ENCODE measurements around the gene C2CD2. TPM values are rescaled to one million over a fixed set of nuclear protein-coding genes. Genes with fewer than 3 reads are reported as not detected.

The C2CD2 gene
- total RNA-seq, 6 donors from 2014 or later: 9.6 to 34.6 (median 22.0) TPM

DNA sequence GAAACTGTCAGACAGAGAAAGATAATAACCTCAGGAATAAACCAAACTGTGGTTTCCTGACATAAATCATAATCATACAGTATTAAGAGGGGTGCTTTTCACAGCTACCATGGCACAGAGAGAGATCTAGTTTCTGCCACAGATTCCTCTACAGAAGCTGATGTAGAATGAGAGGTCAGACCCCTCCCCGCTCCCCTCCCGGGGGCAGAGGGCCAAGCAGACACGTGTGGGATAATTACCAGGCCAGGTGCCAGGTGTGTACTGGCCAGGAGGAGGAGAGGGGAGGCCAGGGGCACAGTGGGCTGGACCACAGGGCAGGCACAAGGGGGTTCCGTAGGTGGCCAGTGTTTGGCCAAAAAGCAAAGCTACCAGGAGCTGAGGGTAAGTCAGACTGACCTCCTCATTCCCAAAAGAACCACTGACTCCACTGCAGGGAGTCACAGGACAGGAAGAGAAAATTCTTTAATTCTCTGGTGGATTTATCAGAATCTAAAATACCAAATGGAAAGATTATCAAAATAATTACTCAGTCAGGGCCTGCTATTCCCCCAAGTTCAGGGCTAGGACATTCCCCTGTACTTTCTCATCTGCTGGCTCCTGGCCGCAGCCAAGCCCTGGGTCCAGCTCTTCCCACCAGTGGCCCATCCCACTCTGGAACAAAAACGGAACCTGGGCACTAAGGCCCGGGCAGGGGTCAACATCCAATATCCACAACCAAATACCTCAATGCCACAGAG, 30.0 kb downstream of the C2CD2 start:
- H3K27ac ChIP-seq: peak overlapping the region; percentile 67 to 92 (median 84)
- H3K9me3 ChIP-seq: no peaks in the 10 kb centered on the region
- peaks cover 0 to 2% (median 0%) of the 10 kb centered on the region in 4 donors for H3K36me3 ChIP-seq
- no peak for TF ChIP-seq POLR2AphosphoS5 (IDR thresholded peaks at IDR 0.05)
- TF ChIP-seq, protein P1, sequence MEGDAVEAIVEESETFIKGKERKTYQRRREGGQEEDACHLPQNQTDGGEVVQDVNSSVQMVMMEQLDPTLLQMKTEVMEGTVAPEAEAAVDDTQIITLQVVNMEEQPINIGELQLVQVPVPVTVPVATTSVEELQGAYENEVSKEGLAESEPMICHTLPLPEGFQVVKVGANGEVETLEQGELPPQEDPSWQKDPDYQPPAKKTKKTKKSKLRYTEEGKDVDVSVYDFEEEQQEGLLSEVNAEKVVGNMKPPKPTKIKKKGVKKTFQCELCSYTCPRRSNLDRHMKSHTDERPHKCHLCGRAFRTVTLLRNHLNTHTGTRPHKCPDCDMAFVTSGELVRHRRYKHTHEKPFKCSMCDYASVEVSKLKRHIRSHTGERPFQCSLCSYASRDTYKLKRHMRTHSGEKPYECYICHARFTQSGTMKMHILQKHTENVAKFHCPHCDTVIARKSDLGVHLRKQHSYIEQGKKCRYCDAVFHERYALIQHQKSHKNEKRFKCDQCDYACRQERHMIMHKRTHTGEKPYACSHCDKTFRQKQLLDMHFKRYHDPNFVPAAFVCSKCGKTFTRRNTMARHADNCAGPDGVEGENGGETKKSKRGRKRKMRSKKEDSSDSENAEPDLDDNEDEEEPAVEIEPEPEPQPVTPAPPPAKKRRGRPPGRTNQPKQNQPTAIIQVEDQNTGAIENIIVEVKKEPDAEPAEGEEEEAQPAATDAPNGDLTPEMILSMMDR (IDR thresholded peaks at IDR 0.05): no peak
- no peak for TF ChIP-seq EP300 (IDR thresholded peaks at IDR 0.05)
- TF ChIP-seq POLR2A (IDR thresholded peaks at IDR 0.05): no peak
- 35 to 49% methylated on average over 7 of the region's 7 CpGs for WGBS, 2 donors
- H3K4me1 ChIP-seq: peaks cover 39 to 49% (median 43%) of the 10 kb centered on the region in 4 donors
- ATAC-seq (ENCODE audit: low FRiP score in 2 of 2): peak in 1 of 2 donors; percentile 88
- H3K27me3 ChIP-seq: no peaks in the 10 kb centered on the region
- DNase-seq: no peak
- peak overlapping the region in 1 of 4 donors; percentile 8 for H3K4me3 ChIP-seq

DNA sequence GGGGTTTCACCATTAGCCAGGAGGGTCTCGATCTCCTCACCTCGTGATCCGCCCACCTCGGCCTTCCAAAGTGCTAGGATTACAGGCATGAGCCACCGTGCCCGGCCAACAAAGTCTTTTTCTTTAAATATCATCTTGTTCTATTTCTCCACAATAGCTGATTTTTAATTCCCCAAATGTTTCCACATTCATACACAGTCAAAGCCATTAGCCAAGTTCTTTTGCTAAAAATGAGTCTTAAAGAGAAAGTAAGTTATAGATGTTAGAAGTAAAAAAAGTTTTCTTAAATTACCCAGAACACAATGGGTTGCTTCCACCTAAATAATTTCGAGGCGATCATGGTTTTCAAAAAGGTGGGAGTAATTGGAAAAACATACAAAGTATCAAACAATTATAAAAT, 30.6 kb downstream of the C2CD2 start:
- no peaks in the 10 kb centered on the region for H3K9me3 ChIP-seq
- 72 to 88% methylated on average over 8 of the region's 8 CpGs for WGBS, 2 donors
- H3K4me1 ChIP-seq: peaks cover 36 to 43% (median 38%) of the 10 kb centered on the region in 4 donors
- peak overlapping the region in 2 of 4 donors; percentile 92 for H3K27ac ChIP-seq
- ATAC-seq (ENCODE audit: low FRiP score in 2 of 2) (no peak), DNase-seq (no peak)
- TF ChIP-seq POLR2AphosphoS5 (IDR thresholded peaks at IDR 0.05) (no peak), POLR2A (IDR thresholded peaks at IDR 0.05) (no peak), EP300 (IDR thresholded peaks at IDR 0.05) (no peak)
- TF ChIP-seq, protein P1 (IDR thresholded peaks at IDR 0.05): no peak
- no peaks in the 10 kb centered on the region for H3K27me3 ChIP-seq
- peaks cover 0 to 9% (median 0%) of the 10 kb centered on the region in 4 donors for H3K36me3 ChIP-seq
- no peak overlapping the region for H3K4me3 ChIP-seq

DNA sequence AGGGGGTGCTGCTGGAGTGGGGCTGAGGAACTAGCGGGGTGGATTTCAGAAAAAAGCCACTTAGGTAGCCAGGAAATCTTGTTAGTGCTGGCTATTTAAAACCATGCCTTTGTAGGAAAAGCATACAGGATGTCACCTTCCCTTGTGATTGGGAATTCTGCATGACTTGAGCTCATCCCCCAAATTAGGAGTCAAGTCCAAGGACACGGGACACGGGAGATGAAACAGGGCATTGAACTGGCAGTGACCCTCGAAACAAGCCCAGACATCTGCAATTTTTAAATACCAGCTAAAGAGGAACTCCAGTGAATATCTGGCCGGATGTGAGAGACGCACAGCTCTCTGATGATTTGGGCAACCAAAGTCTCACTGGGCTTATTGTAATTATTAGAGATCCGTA, 32.8 kb downstream of the C2CD2 start:
- whole genome bisulfite sequencing, 2 donors: 67 to 78% methylated on average over 7 of the region's 7 CpGs
- no peak for ATAC-seq (ENCODE audit: low FRiP score in 2 of 2)
- H3K4me1 ChIP-seq: peaks cover 16 to 24% (median 22%) of the 10 kb centered on the region in 4 donors
- H3K27ac ChIP-seq: no peak overlapping the region
- peak in 1 of 2 donors; percentile 19 for DNase-seq
- H3K27me3 ChIP-seq: no peaks in the 10 kb centered on the region
- H3K4me3 ChIP-seq: no peak overlapping the region
- H3K36me3 ChIP-seq: peaks cover 5 to 26% (median 17%) of the 10 kb centered on the region in 4 donors
- TF ChIP-seq EP300 (IDR thresholded peaks at IDR 0.05) (no peak), POLR2A (IDR thresholded peaks at IDR 0.05) (no peak), POLR2AphosphoS5 (IDR thresholded peaks at IDR 0.05) (no peak)
- TF ChIP-seq, protein P1 (IDR thresholded peaks at IDR 0.05): no peak
- no peaks in the 10 kb centered on the region for H3K9me3 ChIP-seq

DNA sequence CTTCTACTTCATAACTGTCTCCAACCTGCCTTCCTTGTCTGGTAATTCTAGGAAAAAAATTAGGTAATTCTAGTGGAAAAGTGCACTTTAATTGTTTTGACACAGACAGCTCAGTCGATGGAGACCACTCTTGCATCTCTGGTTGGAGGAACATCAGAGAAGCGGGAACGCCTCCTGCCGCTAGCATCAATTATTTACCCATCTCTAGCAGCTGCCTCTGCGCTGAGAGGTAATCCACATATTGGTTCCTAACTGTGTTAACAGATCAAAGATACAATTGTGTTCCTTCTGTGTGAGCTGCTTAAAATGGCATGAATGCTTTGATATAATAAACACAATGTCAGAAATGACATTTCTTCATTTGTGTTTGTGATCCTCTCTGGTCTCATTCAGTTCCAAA, 33.3 kb downstream of the C2CD2 start:
- 88 to 89% methylated on average over 5 of the region's 5 CpGs for WGBS, 2 donors
- TF ChIP-seq POLR2A (IDR thresholded peaks at IDR 0.05): no peak
- no peak for TF ChIP-seq POLR2AphosphoS5 (IDR thresholded peaks at IDR 0.05)
- no peak for TF ChIP-seq EP300 (IDR thresholded peaks at IDR 0.05)
- TF ChIP-seq, protein P1 (IDR thresholded peaks at IDR 0.05): no peak
- H3K9me3 ChIP-seq: no peaks in the 10 kb centered on the region
- no peak for ATAC-seq (ENCODE audit: low FRiP score in 2 of 2)
- H3K4me1 ChIP-seq: peaks cover 11 to 19% (median 16%) of the 10 kb centered on the region in 4 donors
- H3K36me3 ChIP-seq: peaks cover 5 to 26% (median 20%) of the 10 kb centered on the region in 4 donors
- H3K27ac ChIP-seq: no peak overlapping the region
- H3K27me3 ChIP-seq: no peaks in the 10 kb centered on the region
- no peak overlapping the region for H3K4me3 ChIP-seq
- no peak for DNase-seq
